ENCODE results near the gene CXCL12.

Gene CXCL12

DNA sequence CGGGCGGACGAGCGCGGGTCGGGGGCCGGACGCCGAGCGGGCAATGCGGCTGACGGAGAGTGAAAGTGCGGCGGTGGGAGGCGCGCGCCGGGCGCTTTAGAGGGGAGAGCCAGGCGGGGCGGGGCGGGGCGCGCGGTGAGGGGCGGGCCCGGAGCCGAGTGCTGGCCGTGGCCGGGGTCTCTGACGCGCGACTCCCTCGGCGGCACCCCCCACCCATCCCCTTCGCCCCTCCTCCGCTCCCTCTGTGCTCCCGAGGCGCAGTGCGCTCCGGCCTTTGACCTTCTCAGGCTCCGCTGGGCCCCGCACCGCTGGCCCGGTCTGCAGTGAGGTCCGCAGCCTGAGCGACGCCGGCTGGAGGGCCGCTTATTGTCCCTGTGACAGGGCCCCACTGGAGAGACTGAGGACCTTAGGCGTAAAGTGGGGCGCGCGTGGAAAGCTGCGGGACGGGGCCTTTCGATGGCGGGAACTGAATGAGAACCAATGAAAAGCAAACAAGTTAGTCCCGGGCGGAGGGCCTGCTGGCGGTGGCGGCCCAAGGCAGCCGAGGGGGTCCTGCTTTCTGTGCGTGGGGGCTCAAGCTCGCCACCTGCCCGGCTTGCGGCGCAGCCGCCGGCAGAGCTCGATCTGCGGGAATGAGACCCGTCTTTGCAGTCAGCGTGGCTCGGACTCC lies at the start of gene CXCL12:
TSS of gene CXCL12 (minus strand) at position 72 of the 670 bp plus-strand sequence. CDS start 92 bp downstream, outside the sequence.
- DNase-seq (ENCODE audit: low spot score), result peak; percentile 86

DNA sequence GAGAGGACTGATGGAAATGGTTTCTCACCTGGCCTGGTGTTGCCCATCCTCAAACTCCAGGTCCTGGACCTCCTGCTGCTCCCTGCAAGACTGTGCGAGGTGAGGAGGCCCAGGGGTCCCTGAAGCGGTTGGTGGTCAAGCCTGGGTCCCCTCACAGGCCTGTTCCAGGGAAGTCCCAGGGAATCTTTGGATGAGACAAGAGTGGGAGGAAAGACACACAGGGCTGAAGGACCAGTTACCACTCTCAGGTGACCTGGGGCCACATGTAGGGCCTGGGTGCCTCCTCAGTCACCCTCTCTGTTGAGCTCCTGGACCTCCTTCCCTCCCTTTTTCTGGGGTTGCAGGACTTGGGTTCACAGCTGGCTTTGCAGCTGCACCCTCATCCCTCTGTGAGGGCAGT lies 42.6 kb upstream of the CXCL12 start:
- DNase-seq (ENCODE audit: low spot score), result no peak

- DNase-seq (ENCODE audit: low spot score), result peak; percentile 51
Observed at GRCh38 chr10:44427037-44427436, 42.1 kb upstream of the CXCL12 start.

DNA sequence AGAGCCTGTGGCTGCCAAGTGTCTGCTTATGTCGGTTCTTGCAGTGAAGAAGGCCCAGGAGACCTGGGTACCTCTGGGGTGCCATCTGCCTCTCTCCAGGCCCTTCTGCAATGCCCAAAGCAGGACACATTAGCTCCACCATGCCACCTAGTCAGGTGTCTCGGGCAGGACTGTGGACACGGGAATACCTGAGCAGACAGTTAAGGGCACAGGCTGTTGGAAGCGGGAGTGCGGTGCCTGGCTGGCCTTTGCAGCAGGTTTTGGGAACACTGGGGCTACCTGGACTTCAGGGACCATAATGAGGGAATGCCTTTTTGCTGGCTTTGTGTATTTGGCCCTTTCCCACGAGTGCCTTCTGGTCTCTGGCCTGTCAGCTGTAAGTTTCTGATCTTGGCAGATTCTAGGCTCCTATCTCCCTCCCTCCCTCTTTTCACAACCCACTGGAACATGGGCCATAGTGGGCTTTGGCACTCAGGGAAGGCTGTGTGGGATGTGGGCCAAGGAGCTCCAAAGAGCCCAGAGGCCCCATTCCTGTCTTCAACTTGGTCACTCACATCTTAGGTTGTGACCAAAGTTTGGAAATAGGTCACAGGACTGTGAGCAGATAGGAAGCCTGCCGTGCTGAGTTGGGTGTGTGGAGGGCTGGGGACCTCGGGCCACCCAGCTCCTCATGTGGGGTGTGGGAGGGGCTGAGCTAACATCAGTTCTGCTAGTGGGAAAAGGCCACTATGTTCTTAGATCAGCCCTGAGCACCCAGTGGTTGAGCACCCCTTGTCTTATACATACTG lies 41.5 kb upstream of the CXCL12 start:
- DNase-seq (ENCODE audit: low spot score), result peak; percentile 33

DNA sequence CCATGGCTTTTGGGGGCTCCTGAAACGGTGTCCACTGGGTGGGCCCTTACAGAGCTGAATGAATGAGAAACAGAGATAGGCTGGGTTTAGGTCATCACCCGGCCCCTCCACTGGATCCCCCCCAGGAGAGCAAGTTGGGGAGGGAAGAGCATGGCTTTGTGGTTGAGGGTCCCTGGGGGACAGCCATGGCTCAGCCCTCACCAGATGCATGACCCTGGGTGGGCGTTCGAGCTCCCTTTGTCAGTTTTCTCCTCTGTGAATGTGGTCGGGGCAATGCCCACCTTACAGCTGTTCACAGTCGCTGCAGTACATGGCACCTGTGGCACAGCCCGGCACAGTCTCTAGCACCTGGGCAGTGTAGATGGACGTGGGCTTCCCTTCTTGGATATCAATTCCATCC lies 40.6 kb upstream of the CXCL12 start:
- DNase-seq (ENCODE audit: low spot score), result peak; percentile 45

GRCh38 chr10:44424957-44425356 lies 40.1 kb upstream of the CXCL12 start:
- DNase-seq (ENCODE audit: low spot score), result peak; percentile 36

- DNase-seq (ENCODE audit: low spot score), result peak; percentile 33
Observed at GRCh38 chr10:44424298-44424697, 39.4 kb upstream of the CXCL12 start.

DNA sequence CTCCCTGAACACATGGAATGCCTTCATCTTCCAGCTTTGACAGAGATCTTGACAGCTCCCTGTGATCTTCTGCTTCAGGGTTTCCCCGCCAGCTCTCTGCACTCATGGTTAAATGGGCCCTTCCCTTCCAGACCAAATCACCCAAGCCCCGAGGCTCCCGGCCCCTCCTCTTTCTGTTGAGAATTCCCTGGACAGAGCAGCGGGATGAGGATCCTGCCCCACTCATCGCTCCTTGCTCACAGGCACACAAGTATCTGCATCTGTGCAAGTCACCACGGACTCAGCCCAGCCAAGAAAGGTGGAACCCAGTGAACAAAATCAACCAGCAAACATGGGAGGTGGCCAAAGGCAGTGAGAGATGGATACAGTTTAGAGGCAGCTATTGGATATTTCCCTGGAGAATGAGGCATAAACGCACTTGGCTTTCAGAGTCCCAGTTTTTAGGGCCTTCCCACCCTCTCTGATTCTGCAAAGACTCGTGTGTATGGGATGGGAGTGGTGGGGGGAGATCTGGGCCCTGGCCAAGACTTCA lies 37.7 kb upstream of the CXCL12 start:
- DNase-seq (ENCODE audit: low spot score), result peak; percentile 80

GRCh38 chr10:44422153-44422552 lies 37.3 kb upstream of the CXCL12 start:
- no peak for DNase-seq (ENCODE audit: low spot score)

DNA sequence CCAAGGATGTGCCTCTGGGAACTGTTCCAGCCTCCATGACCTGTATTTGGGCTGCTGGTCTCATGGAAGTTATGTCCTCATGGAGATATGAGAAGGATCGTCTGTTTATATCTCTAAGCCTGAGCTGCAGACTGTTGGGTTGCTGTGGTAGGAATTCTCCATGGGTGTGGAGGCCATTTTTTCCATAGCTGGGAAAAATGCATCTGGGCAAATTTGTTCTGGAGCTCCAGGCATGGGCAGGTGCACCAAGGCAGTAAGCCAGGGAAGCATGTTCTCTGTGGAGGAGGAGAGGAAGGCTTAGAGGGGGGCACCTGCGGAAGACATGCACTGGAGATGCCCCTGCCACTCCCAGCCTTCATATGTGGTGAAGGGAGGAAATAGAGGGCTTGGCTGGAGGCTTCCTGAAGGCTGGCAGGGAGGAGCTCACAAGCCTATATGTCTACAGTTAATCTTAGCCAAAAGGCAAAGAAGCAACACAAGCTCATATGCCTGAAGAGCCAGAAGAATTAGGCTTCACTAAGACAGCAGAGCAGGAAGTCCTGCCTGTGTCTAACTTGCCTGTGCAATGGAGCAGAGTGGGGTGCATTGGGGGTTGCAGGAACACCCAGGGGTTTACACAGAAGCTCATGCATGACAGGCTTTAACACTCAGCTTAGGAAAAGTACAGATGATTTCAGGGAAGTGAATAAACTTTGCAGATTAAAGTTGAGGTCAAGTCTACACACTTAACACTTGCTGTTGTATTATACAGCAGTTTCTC lies 35.1 kb upstream of the CXCL12 start:
- peak; percentile 33 for DNase-seq (ENCODE audit: low spot score)

DNA sequence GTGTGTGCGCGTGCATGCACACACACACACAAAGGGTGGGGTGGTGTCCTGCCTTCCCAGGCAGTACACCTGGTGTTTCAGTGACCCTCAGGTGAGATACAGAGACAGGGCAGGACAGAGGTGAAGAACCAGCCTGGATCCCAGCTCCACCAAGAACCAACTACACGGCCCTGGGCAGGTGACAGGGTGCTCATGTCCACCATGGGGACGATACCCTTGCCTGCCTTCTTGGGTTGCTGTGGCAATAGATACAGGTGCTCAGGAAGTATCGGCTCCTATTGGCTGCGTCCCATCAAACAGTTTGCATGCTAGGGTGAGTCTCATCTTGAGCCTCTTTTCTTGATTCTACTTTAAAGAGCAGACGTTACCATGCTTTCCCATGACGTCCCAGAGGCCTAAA lies 33.7 kb upstream of the CXCL12 start:
- peak; percentile 36 for DNase-seq (ENCODE audit: low spot score)

DNA sequence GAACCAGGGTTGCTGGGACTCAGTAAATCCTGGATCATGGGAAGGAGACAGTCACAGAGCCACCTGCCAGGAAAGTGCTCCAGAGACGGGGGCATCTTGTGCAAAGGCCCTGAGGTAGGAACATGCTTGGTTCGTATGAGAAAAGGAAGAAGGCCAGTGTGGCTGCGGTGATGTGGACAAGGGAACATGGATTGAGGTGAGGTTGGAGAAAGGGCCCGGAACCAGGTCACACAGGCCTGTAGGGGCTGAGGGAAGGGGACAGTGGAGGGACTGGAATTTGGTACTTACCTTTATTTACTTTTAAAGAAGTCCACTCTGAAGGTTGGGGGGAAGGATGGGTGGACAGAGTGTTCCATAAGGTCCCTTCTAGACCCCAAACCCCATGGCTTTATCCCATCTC lies 32.9 kb upstream of the CXCL12 start:
- DNase-seq (ENCODE audit: low spot score), result peak; percentile 57

DNA sequence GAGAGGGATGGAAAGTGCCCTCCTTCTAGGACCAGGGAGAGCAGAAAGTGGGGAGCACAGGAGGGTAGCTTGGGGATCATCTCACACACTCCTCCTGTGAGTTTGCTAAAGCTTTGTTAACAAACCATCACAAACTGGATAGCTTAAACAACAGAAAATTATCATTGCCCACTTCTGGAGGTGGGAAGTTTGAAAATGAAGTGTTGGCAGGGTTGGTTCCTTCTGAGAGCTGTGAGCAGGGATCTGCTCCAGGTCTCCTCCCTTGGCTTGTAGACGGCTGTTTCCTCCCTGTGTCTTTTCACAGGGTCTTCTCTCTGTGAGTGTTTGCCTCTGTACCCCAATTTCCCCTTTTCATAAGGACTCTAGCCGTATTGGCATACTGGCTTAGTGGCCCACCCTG lies 32.0 kb upstream of the CXCL12 start:
- peak; percentile 59 for DNase-seq (ENCODE audit: low spot score)

- peak; percentile 67 for DNase-seq (ENCODE audit: low spot score)
Observed at GRCh38 chr10:44416021-44416771, 31.3 kb upstream of the CXCL12 start.

DNA sequence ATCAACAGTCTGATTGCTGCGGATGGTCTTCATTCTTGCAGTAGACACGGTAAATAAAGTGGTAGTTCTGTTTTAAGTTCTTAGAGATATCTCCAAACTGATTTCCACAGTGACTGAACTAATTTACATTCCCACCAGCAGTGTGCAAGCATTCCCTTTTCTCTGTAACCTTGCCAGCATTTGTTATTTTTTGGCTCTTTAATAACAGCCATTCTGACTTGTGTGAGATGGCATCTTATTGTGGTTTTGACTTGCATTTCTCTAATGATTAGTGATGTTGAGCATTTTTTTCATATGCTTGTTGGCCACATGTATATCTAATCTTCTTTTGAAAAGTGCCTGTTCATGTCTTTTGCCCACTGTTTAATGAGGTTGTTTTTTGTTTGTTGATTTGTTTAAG lies 30.2 kb upstream of the CXCL12 start:
- DNase-seq (ENCODE audit: low spot score), result no peak

- no peak for DNase-seq (ENCODE audit: low spot score)
Observed at GRCh38 chr10:44413416-44413815, 28.5 kb upstream of the CXCL12 start.

DNA sequence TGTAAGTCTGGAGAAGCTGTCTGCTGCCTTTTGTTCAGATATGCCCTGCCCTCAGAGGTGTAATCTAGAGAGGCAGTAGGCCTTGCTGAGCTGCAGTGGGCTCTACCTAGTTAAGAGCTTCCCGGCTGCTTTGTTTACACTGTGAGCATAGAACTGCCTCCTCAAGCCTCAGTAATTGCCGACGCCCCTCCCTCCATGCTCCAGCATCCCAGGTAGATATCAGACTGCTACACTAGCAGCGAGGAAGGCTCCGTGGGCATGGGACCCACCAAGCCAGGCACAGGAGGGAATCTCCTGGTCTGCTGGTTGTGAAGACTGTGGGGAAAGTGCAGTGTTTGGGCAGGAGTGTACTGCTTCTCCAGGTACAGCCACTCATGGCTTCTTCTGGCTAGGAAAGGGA lies 26.4 kb upstream of the CXCL12 start:
- peak; percentile 47 for DNase-seq (ENCODE audit: low spot score)

- no peak for DNase-seq (ENCODE audit: low spot score)
Observed at GRCh38 chr10:44404741-44405437, 20.0 kb upstream of the CXCL12 start.

DNA sequence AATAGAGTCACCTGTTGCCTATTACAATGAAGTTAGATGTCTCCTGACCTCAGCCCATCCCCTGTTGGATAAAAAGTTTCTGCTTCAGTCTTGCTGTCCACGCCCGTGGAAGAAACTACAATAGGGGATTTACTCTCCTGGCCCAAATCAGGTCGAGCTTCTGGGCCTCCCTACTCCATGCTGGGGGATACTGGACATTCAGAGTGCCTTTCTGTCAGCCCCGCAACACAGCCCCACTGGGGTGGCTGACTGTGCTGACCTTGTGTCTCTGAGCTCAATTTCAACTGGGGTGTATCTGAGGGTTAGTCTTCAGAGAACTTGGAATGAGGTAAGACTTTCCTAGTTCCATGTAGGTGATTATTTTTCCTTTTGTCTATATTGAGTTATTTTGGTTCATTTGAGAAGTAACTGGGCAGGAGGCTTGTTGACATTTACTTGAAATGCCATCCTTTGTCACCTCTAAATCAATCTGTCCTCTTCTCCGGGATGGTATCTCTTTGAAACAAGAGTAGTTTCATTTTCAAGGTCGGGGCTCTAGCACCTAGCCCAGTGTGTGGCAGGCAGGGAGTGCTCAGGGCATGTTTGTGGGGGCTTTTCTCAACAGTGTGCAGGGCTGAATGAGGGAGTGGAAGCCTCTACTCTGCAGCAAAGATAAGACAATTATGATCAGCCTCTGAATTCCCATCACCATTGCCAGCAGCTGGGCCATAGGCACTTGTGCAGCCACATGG lies 17.7 kb upstream of the CXCL12 start:
- DNase-seq (ENCODE audit: low spot score), result no peak

DNA sequence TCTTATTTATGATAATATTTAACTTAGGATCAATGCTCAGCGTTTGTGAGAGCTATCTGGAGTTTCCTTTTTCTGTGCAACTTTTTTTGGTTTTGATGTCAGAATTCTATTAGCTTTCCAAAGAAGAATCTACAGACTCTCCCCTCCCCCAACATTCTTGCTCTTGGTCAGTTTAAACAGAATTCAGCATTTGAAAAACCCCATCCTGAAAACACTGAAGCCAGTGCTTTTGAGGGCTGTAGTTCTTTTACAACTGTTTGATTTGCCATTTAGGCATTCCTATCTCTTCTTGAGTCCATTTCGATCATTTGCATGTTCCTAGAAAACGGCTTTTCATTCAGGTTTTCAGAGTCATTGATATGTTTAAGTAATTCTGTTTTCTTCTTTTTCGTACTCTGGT lies 15.6 kb upstream of the CXCL12 start:
- DNase-seq (ENCODE audit: low spot score), result no peak

All from left forelimb (tissue), 1 donor.